GM18511 (cell line): ENCODE measurements around the gene C11orf21.
"Not testable (repeated sequence)": the region's sequence is repeated elsewhere in the genome, so short reads cannot be mapped to it uniquely, and the experiment has no call there.

Experiments used
- ATAC-seq: cut with Tn5 transposase; IDR thresholded peaks from one replicate; pipeline ENCODE4 v1.9.1; 2021; ENCODE audit warnings: mild to moderate bottlenecking, moderate library complexity; ENCODE audit not compliant: unreplicated experiment

C11orf21 gene

GRCh38 chr11:2301631-2302305, at the start of gene C11orf21, which contains the start of gene TSPAN32:
C11orf21 (minus strand) TSS chr11:2301918; CDS start chr11:2301808, 110 bp downstream.
TSPAN32 (plus strand) TSS chr11:2302013; CDS start chr11:2302150, 137 bp downstream.
- no peak for ATAC-seq

GRCh38 chr11:2348986-2349385, 47.3 kb upstream of the C11orf21 start:
- no peak for ATAC-seq

GRCh38 chr11:2347308-2347830, 45.7 kb upstream of the C11orf21 start:
- no peak for ATAC-seq

GRCh38 chr11:2346586-2347307, 45.0 kb upstream of the C11orf21 start:
- no peak for ATAC-seq

GRCh38 chr11:2346014-2346413, 44.3 kb upstream of the C11orf21 start:
- ATAC-seq: no peak

- no peak for ATAC-seq
These were observed 43.3 kb upstream of the C11orf21 start for GRCh38 chr11:2345050-2345449.

GRCh38 chr11:2343502-2343901, 41.8 kb upstream of the C11orf21 start:
- no peak for ATAC-seq

GRCh38 chr11:2342981-2343380, 41.3 kb upstream of the C11orf21 start:
- ATAC-seq: no peak

- no peak for ATAC-seq
These were observed 40.8 kb upstream of the C11orf21 start for GRCh38 chr11:2342557-2342956.

GRCh38 chr11:2338760-2339159, 37.0 kb upstream of the C11orf21 start:
- not testable (repeated sequence) for ATAC-seq

- ATAC-seq: not testable (repeated sequence)
These were observed 33.6 kb upstream of the C11orf21 start for GRCh38 chr11:2335286-2335685.

- ATAC-seq: not testable (repeated sequence)
These were observed 31.9 kb upstream of the C11orf21 start for GRCh38 chr11:2333486-2334205.

GRCh38 chr11:2332569-2332968, 30.9 kb upstream of the C11orf21 start:
- not testable (repeated sequence) for ATAC-seq

GRCh38 chr11:2331404-2331803, 29.7 kb upstream of the C11orf21 start:
- no peak for ATAC-seq

GRCh38 chr11:2330696-2331095, 29.0 kb upstream of the C11orf21 start:
- no peak for ATAC-seq

- no peak for ATAC-seq
These were observed 27.8 kb upstream of the C11orf21 start for GRCh38 chr11:2329551-2329950.

GRCh38 chr11:2328656-2329354, 27.1 kb upstream of the C11orf21 start:
- no peak for ATAC-seq

GRCh38 chr11:2328021-2328420, 26.3 kb upstream of the C11orf21 start:
- ATAC-seq: no peak

GRCh38 chr11:2327032-2327431, 25.3 kb upstream of the C11orf21 start:
- ATAC-seq: no peak

GRCh38 chr11:2325719-2326118, 24.0 kb upstream of the C11orf21 start:
- no peak for ATAC-seq

GRCh38 chr11:2325123-2325522, 23.4 kb upstream of the C11orf21 start:
- ATAC-seq: no peak
